HG02571 (cell line): Measurements from ENCODE around the gene APBA2.
"Not testable (repeated sequence)": the region's sequence is repeated elsewhere in the genome, so short reads cannot be mapped to it uniquely, and the experiment has no call there.

Experiments
- ATAC-seq: cut with Tn5 transposase; IDR thresholded peaks from one replicate; pipeline ENCODE4 v1.9.1; 2021; ENCODE audit warnings: mild to moderate bottlenecking, moderate library complexity; ENCODE audit not compliant: unreplicated experiment

The APBA2 gene

DNA sequence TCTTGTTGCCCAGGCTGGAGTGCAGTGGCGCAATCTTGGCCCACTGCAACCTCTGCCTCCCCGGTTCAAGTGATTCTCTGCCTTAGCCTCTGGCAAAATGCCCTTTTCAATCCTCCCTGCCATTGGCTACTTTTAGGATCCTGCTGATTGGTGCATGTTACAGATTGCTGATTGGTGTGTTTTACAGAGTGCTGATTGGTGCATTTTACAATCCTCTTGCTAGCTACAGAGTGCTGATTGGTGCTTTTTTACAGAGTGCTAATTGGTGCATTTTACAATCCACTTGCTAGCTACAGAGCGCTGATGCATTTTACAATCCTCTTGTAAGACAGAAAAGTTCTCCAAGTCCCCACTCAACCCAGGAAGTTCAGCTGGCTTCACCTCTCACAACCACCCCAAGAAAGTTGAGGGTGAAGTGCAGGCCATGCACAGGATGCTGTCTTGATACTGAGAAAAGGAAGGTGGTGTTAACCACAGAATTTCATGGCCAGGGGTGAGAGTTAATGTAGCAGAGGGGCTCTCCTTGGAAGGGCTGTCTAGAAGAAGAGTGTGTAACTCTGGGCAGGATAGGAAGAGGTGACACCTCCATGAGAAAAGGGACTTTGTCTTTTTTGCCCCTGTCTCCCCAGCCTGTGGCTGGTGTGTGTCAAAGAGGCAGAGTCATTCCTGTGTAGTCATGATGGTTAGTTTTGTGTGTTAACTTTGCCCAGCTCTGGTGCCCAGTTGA, 145.9 kb downstream of the APBA2 start:
- ATAC-seq, result no peak

DNA sequence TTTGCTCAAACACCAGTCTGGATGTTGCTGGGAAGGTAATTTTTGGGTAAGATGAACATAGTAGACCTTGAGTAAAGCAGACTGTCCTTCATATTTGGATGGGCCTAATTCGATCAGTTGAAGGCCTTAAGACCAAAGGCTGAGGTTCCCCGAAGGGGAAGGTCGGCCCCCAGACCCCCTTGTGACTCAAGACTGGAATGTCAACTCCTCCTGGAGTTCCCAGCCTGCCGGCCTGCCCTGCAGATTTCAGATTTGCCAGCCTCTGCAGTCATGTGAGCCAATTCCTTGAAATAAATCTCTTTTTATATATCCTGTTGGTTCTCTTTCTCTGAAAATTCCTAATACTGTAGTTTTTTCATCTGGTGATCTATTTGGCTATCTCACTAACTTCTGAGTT, 146.5 kb downstream of the APBA2 start:
- no peak for ATAC-seq

DNA sequence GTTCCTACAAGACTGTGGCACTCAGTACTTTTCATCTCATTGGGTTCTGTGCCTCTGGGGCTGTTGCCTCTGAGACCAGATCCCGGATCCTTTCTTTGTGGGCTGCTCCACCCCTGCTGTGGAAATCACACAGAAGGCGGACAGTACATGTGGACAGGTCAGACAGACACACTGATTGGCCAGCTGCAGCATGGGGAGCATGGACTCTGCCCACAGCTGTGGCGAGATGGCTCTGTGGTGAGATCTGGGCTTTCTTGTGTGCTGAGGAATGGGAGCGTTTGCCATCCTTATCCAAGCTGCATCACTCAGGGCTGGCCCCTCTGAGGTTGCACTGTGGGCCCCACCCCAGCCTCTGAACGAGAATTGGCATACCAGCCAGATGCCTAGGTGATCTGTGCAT, 147.0 kb downstream of the APBA2 start:
- ATAC-seq, result no peak

DNA sequence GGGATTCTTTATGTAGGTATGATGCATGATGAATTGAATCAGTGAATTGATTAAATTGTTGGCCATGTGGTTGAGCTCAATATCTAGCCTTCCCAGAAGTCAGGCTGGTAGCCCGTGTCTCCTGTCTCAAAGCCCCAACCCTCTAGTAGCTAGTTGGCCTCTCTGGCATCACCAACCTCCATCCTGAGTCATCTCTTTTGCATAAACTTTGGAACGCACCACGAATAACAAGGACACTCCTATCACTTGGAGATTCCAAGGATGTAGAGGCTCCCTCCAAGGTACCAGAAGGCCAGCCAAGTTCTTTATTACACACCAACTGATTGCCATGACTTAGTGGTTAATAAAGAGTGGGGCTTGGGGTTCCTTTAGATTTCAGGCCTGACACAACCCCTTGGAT, 148.4 kb downstream of the APBA2 start:
- no peak for ATAC-seq

DNA sequence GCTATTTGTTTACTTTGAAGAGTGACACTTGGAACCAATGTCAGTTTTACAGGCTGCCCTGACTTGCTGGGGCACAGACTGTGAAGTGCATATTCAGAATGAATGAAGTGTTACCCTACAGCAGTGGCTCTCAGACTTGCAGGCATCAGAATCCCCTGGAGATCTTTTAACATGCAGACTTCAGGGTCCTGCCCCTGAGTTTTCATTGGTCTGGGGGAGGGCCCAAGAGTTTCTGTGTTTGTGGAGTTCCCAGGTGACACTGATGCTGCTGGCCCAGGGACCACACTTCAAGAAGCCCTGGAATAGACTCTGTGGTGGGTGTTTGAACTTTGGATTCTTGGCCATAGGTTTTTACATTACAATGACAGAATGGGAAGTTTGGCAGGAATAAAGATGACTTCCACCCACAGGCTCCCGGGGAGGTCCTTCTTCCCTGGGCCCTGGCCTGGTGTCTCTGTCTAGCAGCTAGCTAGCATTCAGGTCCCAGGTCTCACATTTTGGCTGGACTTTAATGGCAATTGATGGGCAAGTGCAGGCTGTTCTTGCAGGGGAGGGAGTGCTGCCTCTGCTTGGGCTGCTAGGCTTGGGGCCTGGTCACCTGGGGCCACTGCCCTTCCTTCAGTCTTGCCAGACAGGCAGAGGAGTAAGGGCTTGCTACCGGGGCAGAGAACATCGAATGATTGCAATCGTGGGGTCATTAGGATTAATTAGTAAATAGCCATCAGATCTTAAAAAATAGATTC, 149.0 kb downstream of the APBA2 start:
- no peak for ATAC-seq

DNA sequence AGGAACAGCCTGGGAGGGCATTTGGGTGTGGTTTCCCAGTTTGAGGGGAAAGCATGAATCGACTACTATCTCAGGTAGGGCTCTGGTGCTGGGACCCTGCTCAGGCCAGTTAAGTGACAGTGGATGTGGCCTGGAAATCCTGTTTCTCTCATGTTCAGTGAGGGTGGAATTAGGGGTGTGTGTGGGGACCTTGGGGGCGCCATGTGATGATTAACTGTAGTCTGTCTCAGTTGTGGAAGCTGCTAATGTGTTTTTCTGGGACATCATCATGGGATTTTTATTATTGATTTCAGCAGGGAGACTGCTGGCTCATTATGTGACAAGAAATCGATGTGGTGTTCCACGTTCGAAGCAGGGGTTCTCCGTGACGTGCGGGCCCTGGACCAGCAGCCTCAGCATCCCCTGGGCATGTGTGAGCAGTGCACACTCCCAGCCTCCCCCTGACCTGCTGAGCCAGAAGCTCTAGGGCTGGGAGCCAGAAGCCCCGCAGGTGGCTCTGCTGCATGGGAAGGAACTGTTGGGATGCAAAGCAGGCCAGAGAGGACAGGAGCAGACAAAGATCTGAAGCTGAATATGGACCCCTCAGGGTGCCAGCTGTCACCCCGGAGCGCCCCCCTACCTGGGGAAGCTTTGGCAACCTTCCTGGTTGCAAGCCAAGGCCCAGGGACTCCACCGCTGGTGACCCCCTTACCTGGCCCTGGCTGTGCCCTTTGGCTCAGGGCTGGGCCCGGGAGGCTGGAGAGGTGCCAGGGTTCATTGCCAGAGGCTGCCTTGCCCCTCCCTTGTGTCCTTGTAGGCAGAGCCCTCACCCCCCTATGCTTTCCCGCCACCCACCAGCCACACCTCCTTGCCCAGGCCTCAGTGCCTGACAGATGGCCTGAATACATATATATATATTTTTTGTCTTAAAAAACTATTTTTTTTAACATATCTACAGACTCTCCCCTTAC, 149.8 kb downstream of the APBA2 start:
- no peak for ATAC-seq

DNA sequence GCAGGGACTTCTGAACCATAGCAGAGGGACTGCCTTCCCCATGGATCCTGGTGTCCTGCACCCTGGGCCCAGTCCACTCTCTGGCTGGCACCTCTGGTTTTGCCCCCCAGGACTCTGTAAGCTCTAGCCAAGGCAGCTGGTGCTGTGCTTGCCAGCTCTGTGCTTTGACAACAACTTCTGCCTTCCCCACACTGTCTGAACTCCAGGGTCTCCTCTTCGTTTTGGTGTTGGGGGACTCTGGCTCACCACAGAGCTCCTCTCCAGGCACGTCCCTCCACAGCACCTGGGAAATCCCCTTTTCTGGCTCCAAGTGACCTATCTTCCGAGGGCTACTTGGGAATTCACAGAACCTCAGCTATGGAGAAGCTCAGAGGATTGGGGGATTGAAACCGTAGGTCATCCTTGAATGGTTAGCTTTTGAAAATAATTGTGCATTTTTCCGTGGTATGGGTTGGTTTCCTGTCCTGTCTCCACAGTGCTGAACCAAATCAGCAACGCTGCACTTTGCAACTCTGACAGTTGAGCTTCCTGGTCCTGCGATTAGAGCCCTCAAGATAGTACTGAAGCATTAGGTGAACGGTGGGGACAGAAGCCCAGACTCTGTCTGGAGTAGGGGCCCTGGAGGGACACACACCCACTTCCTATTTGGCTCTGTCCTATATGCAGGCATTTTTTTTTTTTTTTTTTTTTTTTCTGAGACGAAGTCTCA, 152.4 kb downstream of the APBA2 start:
- no peak for ATAC-seq

DNA sequence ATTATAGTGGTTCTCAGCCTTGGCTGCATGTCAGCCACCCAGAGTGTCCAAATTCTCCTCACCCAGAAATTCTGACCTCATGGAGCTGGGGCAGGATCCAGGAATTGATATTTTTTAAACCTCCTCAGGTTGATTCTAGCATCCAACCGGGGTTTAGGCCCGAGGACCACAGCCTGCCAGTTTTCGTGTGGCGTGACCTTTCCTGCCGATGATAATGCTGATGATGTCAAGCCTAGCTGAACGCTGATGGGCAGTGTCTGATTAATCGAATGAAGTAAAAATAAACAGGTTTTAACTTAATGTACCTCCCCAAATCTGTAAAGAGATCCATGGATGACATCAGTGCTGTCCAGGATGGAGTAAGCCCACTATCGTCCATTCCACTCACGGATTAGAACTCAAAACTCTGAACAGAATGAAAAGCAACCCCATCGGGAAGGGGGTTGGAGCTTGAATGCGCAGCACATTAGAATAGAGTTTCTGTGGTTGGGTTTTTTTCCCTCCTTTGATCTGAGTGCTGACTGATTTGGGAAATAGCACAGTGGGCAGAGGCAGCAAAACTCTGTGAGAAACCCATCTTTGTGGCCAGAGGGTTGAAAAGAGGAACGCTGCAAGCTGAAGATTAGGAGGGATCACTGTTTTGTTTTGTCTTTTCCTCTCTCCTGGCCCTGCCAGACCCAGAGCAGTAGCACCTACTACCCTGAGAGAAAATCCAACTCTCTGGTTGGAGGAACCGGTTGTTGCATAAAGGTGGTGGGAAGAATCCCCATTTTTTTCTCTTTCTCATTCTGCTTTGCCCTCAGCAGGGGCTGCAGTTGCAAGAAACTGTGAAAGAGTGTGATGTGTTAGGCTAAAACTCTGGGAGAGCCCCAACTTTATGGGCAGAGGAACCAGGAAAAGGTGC, 153.9 kb downstream of the APBA2 start:
- no peak for ATAC-seq

DNA sequence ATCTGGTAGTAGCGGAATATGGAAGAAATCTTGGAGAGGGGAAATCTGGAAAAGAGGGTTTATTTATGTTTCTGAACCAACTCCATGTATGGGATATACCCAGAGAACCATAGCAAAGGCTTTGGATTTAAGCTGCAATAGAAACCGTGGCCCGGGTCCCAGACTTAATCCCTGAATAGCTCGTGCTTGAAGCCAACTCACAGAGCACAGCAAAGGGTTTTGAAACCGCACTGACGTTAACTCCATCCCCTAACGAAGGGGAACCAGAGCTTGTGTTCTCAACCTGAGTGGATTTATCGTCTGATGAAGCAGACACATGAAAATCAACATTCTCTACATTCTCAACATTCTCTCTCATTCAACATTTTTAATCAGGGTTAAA, 154.6 kb downstream of the APBA2 start:
- ATAC-seq, result no peak

DNA sequence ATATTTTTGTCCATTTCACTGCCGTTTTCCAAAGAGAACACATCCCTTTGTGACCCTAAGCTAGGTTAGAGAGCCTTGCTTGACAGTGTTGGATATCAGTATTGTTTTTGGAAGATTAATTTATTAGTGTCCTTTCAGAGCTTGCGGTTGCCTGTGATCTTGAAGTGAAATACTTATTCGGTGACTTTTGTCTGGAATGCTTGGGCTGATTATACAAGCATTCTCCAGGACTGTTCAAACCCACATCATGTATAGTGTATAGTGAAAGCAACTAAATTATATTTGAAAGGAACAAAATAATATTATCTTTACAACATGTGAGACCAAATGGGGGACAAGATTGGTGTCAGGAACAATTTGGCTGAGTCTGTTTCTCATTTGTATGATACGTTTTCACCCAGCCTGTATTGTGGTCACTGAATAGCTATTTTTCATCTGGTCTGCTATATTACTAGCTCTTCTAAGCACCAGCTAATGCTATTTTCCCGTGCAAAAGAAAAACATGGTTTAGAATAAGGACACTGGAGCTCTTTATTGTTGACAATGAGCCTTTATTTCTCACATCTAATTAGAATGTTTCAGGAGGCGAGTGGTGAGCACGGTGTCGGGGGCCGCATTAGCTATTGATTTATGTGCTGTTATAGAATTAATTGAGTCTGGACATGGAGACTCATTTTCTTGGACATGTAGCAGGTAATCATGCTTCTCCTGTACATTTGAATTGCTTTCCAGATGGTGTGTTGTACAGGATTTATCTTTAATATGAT, 158.1 kb downstream of the APBA2 start:
- no peak for ATAC-seq

DNA sequence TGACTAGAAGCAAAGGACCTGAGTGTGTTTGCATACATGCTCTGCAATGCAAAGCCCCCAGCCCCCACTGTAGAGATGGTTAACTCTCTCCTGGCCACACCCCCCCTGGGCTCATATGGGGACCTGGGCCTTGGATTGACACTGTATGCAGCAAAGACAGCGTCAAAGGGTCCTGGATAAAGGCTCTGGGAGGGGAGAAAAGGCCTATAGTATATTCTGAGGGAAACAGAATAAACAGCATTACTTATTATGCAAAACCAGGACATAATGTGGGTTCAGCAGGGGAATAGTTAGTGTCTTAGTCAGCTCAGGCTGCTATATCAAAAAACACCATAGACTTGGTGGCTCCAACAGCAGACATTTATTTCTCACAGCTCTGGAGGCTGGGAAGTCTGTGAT, 158.7 kb downstream of the APBA2 start:
- no peak for ATAC-seq

DNA sequence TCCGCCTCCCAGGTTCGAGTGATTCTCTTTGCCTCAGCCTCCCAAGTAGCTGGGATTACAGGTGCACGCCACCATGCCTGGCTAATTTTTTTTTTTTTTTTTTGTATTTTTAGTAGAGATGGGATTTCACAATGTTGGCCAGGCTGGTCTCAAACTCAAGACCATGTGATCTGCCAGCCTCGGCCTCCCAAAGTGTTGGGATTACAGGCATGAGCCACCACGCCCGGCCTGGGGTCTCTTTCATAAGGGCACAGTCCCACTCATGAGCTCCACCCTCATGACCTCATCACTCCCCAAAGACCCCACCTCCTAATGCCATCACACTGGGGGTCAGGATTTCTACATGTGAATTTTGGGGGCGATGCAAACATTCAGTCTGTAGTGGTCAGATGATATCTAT, 159.4 kb downstream of the APBA2 start:
- ATAC-seq, result not testable (repeated sequence)

DNA sequence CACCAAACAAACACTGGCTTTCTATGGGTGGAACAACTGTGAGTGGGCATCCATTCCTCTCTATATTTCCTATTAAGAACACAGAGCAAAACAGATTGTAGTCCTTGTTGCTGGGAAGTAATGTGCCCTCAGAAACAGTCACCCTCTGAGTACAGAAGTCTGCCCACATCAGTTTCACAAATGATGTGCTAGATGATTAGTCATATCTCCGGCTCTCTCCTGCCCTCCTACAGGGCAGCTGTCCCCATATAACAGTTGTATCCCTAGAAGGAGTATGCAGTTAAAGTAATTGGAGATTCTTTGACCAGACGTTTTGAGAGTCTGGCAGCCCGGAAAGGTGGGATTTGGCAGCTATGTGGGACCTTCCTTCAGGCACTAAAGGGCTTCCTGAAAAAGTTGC, 159.9 kb downstream of the APBA2 start:
- no peak for ATAC-seq

DNA sequence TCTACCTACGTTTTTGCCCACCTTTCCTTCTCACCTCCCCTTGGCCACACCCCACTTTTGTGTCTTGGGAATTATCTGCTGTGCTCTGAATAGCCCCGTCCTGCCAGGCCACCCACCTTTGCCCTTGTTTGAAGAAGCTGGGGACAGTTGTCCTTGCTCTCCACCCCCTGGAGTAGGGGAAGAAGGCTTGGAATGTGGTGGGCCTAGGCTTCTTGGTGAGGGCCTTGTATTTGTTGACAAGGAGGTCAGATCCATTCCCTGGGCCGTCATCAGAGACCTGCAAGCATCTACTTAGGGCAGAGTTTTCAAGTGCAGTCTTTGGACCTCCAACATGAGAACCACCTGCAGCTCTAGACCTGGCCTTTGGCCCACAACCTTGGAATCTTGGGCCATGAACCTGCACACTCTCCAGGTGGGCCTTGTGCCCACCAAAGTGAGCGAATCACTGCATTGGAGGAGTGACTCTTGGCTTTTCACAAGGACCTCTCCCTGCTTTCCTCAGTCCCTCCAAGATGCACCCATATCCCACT, 160.6 kb downstream of the APBA2 start:
- no peak for ATAC-seq

DNA sequence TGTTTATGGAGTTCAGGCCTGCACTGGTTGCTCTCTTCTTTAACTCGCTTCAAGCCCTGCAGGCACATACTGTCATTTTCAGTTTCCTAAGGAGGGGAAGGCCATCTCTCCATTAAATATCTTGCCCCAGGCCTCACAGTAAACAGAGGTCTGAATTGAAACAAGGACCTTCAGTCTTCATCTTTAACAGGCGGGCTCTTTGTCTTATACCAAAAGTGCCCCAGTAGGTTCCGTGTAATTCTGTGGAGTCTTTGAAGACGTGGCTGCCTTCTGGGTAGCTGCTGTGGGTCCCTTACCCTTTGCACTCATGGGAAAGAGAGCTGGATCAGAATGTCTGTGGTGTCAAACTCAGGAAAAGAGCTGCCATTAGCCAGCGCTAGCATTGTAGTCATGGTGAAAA, 161.2 kb downstream of the APBA2 start:
- no peak for ATAC-seq

DNA sequence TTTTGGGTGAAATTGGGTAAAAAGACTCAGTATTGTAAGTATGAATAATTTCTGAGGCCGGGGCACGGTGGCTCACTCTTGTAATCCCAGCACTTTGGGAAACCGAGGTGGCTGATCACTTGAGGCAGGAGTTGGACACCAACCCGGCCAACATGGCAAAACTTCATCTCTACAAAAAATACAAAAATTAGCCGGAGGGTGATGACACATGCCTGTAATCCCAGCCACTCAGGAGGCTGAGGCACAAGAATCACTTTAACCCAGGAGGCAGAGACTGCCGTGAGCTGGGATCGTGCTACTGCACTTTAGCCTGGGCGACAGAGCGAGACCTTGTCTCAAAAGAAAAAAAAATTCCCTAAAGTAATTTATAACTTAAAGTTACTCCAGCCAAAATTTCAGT, 162.2 kb downstream of the APBA2 start:
- ATAC-seq, result no peak

DNA sequence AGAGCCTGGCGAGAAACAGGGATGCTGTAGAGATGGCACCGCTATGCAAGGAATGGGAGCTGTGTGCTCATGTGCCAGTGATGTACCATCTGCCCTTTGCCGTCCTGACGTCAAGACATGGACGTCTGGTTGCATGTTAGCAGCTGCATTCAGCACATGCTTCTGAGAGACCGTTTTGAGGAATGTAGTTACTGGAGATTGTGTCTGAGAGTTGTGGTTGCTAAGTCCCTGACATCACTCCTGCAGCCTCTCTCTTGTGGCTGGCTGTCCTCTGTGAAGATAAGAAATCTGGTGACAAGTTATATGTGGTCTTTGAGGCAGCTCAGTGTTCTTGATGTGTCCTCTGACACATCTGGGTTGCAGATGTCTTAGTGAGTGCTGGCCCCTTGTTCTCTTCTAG, 165.1 kb downstream of the APBA2 start:
- ATAC-seq, result no peak

DNA sequence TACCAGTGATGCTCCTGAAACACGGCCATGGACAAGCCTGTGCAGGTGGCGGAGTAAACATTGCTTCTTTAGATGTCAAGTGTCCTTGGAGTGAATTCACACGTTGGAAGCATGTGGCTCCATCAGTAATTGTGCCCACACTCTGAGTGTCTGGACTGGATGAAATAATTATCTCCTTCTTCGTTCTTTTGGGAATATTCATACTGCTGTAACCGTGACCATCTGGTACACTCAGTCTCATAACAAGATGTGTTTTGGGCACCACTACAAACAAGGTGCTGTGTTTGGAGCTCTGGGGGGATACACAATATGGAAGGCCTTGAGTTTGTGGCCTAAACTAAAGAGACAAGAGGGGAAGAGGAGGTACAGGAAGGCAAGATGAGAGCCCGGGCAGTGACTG, 165.6 kb downstream of the APBA2 start:
- no peak for ATAC-seq

DNA sequence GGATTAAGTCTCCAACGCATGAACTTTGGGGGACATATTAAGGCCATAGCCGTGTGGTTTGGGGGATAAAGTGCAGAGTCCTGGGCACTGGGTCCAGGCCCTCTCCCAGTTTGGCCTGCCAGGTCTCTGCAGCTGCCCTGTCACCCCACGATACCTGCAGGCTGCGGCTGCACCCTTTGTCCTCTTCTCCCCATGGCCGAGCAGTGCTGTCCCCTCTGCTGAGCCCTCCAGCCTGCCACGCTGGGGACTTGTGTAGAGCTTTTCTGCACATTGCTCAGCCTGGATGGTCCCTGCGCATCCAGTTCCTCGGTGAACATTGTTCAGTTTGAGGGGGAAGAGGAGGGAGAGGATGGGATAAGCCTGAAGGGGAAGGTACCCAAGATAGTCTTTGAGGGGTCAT, 167.2 kb downstream of the APBA2 start:
- no peak for ATAC-seq
